ENCODE results near the gene ADAMTS17. TPM values are rescaled to one million over a fixed set of nuclear protein-coding genes. Genes with fewer than 3 reads are reported as not detected.
A peak's percentile ranks its signal among the peaks of the same experiment; 100 is the strongest.

The ADAMTS17 gene
- total and polyA plus RNA-seq, 4 donors, result 0.28 to 46.9 (median 9.1) TPM

- TF ChIP-seq HNF4G (IDR thresholded peaks at IDR 0.05) (no peak), MAX (IDR thresholded peaks at IDR 0.05) (no peak), FOXA1 (IDR thresholded peaks at IDR 0.05) (no peak), ATF3 (IDR thresholded peaks at IDR 0.05) (no peak)
- Histone ChIP-seq H3K4me3 (ENCODE audit: low read depth in 1 of 3, low read length in 3 of 3) (no peak overlapping the region), H3K27ac (ENCODE audit: low read depth in 1 of 2, low read length in 2 of 2) (no peak overlapping the region), H3K9me3 (ENCODE audit: control insufficient read depth in 4 of 4, low read length in 3 of 4) (no peaks in the 10 kb centered on the region), H3K9ac (ENCODE audit: low read depth in 1 of 2, low read length in 2 of 2) (no peak overlapping the region), H3K4me1 (ENCODE audit: control insufficient read depth in 4 of 4, insufficient read depth in 4 of 4, low read length in 3 of 4) (no peaks in the 10 kb centered on the region), H3K36me3 (ENCODE audit: control insufficient read depth in 4 of 4, insufficient read depth in 3 of 4, low read depth in 1 of 4, low read length in 3 of 4) (no peaks in the 10 kb centered on the region), H3K27me3 (ENCODE audit: control insufficient read depth in 4 of 4, insufficient read depth in 4 of 4, low read length in 3 of 4) (peaks cover 0 to 6% (median 0%) of the 10 kb centered on the region in 4 donors)
- WGBS, result 87% methylated on average over 2 of the region's 2 CpGs
- no peak for DNase-seq (ENCODE audit: low spot score)
These were observed 384.1 kb downstream of the ADAMTS17 start for GRCh38 chr15:99957642-99958013.

GRCh38 chr15:99956820-99957641 lies 384.7 kb downstream of the ADAMTS17 start:
- Histone ChIP-seq H3K9me3 (ENCODE audit: control insufficient read depth in 4 of 4, low read length in 3 of 4) (no peaks in the 10 kb centered on the region), H3K4me1 (ENCODE audit: control insufficient read depth in 4 of 4, insufficient read depth in 4 of 4, low read length in 3 of 4) (no peaks in the 10 kb centered on the region), H3K4me3 (ENCODE audit: low read depth in 1 of 3, low read length in 3 of 3) (no peak overlapping the region), H3K27me3 (ENCODE audit: control insufficient read depth in 4 of 4, insufficient read depth in 4 of 4, low read length in 3 of 4) (peaks cover 0 to 6% (median 0%) of the 10 kb centered on the region in 4 donors), H3K27ac (ENCODE audit: low read depth in 1 of 2, low read length in 2 of 2) (no peak overlapping the region), H3K9ac (ENCODE audit: low read depth in 1 of 2, low read length in 2 of 2) (no peak overlapping the region), H3K36me3 (ENCODE audit: control insufficient read depth in 4 of 4, insufficient read depth in 3 of 4, low read depth in 1 of 4, low read length in 3 of 4) (no peaks in the 10 kb centered on the region)
- TF ChIP-seq RAD21 (IDR thresholded peaks at IDR 0.05) (no peak), NR2F2 (IDR thresholded peaks at IDR 0.05) (no peak), RXRA (IDR thresholded peaks at IDR 0.05) (no peak), GABPA (IDR thresholded peaks at IDR 0.05 in 1 of 2, conservative IDR thresholded peaks at IDR 0.05 in 1 of 2) (no peak), REST (IDR thresholded peaks at IDR 0.05) (no peak), SP1 (IDR thresholded peaks at IDR 0.05) (no peak), YY1 (IDR thresholded peaks at IDR 0.05) (no peak), TAF1 (conservative IDR thresholded peaks at IDR 0.05) (no peak), ZBTB33 (IDR thresholded peaks at IDR 0.05) (no peak)
- WGBS, result 90% methylated on average over 19 of the region's 19 CpGs
- peak; percentile 21 for DNase-seq (ENCODE audit: low spot score)
